Stimulated activated CD8-positive, alpha-beta memory T cell treated with anti-CD3 and anti-CD28 coated beads, Interleukin-7, amount 100 ng/mL, for 4 hours (primary cell): Measurements from ENCODE around the gene IL1B.
"Not testable (repeated sequence)": the region's sequence is repeated elsewhere in the genome, so short reads cannot be mapped to it uniquely, and the experiment has no call there.

Experiments used
- DNase-seq, 2 donors: peaks; one replicate each; pipeline ENCODE4 v3.0.0-alpha.2; 2020; ENCODE audit warnings: low read depth in 2 of 2

Gene IL1B

DNA sequence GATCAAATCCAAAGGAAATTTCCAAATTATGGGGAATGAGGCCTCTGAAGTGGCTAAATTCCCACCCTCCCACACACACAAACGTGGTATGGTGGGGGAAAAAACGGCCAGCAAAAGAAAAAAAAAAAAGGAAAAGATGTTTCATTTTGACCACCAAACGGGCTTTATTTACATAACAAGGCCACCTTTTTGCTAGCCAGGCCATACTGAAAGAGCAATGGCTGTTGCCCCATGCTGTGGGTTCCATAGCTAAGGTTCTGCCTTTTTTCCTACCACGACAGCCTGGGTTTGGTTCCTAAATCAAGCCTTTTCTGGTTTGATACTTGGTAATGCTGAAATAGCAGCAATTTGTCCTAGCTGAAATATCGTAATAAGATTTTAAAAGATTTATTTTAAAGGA, 14.0 kb upstream of the IL1B start:
- DNase-seq = no peak

DNA sequence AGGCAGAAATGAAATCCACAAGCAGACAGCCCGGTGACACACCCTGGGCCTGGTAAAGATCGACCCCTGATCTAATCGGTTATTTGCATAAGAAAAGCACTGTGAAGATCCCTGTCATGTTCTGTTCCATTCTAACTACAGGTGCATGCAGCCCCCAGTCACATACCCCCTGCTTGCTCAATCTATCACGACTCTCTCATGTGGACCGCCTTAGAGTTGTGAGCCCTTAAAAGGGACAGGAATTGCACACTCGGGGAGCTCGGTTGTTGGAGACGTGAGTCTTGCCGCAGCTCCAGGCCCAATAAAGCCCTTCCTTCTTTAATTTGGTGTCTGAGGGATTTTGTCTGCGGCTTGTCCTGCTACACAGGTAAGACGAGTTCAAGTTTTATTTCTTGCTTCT, 13.4 kb upstream of the IL1B start:
- no peak for DNase-seq

DNA sequence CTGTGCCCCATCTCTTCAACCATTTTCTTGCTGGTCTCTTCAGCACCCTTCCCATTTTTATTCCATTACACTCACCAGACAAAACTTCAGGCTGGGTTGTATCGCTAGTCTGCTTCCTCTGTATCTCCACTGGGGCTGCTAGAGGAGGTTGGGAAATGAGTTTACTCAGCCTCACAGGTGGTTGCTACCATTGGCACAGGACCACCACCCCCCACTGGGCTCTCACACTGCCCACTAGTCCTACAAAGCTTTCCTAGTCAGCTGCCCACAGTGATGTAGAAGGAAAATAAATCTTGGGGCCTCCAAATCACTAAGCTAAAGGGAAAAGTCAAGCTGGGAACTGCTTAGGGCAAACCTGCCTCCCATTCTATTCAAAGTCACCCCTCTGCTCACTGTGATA, 12.3 kb upstream of the IL1B start:
- no peak for DNase-seq

DNA sequence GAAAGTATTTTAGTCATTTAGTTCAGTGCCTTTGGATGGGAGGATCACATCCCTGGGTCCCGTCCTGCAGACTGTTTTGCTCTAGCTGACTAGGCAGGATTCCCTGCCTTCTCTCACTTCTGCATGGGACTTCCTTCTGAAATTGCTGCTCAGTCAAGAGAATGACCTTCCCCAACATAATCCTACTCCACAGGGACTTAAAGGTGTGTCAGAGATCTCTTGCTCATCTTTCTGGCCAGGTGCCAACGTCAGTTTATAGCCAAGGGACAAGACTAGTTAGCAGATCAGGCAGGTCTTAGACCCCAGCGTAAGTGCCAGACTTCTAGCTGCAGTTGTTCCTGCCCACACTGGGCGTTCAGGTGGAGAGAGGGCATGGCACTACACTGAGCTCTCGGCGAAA, 9.5 kb upstream of the IL1B start:
- DNase-seq = no peak

DNA sequence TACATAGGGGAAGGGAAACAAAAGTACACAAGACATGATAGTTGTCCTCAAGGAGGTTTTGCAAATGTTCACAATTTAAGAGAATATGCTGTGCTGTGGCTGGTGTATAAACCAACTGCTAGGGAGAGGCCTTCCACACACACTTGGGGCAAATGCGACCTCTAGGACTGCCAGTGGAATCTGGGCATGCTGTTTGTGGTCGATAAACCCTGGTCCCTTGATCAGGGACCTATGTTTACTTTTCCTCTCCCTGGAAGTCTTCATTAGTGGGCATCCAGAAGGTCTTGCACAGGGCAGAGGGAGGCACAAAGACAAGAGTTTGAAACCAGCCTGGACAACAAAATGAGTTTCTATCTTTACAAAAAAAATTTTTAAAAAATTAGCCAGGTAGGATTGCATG, 7.3 kb upstream of the IL1B start:
- no peak for DNase-seq

DNA sequence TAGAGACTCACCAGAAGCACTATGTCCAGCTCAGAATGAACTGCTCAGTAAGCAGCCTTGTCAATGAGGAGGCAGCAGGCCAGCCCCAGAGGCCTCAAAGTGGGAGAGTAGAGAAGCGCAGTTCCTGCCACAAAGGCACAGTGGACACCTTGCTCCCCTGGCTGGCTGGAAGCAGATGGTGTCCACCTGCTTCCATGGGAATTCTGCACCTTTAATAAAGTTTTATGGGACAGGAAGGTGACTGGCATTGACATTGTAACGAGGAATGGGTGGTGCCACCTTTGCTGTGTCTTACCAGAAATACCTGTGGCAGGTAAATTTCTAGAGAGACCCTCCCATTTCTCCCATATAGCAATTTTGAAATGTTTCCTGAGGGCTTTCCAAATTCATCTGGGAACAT, 6.7 kb upstream of the IL1B start:
- DNase-seq = no peak

DNA sequence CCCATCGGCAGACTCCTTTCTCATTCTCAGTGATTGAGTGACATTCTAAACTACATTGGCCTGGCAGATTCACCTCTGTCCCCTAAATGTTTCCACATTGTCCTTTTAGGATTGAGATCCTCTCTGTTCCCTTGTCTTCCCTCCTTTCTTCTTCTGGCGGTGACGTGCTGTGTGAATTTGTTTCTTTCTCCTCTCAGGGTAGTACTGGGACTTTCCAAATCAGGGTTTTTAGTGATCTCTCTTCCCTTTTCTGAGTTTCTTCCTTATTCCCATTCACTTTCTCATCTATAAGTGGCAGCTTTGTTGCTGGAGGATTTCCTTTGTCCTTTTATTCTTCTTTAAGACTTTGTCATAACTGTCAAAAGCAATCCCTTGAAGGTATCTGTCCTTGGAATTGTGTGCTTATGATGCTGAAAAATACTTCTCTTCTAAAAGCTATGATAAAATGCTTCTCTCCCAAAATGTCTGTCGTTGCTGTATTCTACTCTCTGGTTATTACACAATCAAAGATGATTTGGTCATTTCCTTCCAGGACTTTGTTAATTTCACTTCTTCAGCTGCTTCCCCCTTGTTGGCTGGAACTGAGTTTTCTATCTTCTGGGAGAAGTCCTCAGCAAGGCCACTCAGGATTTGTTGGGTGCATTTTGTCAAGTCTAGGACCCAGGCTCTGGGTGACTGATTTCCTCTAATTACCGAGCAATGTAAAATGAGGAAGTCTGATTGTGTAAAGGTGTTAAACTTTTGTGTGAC, 4.9 kb upstream of the IL1B start:
- no peak for DNase-seq

DNA sequence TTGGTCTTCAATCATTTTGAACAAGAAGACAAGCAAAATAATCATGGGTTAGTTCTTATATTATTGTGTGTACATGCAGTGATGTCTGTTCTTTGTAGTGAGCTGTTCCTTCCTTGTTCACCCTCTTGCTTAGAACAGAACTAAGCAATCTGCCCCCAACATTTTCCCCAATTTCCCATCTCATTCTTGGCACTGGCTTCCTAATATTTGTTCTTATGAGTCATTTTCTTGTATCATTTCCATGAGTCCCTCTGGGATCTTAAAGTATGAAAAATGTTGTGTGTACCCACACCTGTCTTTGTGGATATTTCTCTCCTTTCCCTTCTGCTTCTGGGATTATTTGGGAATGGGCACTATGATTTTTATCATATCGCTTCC, 3.5 kb upstream of the IL1B start:
- no peak for DNase-seq

DNA sequence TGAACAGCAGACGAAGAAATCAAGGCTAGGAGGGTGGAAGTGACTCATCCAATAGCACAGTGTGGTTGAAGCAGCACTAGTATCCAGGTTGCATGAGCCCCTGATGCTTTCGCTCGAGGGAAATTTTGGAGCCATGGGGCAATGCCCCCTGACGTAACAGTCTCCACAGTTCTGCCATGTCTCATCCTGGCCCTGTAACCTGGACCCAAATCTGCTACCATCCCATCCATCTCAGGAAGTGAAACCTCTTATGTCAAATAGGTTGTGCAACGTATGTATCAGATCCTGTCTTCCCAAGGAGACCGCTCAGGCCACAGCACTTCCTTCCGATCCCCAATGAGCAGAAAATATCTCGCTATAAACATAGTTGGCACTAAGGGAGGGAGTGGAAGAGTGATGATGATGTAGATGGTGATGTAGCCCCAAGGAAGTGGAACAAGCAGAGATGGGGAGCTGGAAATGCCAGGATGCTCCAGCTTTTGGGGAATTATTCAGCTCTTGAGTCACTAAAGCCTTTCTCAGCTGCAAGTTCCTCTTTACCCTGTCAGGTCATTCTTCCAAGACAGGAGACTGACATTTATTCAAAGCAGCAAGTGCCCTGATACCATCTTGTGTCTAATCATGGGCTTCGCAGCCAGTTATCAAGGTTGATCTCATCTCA, 3.0 kb upstream of the IL1B start:
- DNase-seq = no peak

DNA sequence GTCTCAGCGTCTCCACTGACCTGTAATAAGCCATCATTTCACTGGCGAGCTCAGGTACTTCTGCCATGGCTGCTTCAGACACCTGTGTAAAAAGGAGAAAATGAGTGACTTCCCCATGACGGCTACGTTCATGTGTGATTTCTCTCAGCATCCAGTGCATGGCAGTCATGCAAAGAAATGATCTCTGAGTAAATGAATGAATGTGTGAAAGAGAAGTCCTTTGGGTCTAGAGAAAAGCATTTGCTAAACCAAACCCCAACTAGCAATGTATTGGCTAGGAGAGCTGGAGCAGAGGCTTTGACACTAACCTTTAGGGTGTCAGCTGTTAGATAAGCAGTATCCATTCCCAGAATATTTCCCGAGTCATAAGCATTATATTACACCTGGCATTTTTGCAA, 417 bp downstream of the IL1B start:
- DNase-seq = no peak

DNA sequence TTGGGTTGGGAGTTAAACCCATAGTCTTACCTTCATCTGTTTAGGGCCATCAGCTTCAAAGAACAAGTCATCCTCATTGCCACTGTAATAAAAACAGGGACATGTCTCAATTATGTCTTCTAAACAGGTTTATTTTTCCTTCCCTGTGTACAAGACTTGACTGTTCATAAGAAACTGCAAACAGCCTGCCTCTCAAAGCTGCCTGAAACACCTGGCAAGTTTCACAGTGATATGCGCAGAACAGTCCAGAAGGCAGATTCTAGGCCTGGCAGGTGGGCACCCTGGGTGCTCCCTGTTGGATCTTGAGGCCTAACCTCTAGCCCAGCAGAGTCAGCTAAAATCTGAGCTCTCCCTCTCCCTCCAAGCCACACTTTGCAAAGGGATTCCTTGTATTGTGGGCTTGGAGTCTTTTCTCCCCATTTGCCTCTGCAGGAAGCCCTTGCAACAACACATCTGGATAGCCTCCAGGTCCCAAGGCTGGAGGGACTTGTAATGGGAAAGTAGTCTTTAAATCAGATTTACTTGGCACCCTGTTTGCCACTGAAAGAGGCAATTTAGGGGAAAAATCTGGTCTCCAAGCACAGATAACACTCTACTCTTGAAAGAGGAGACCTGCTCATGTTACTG, 930 bp downstream of the IL1B start:
- no peak for DNase-seq

DNA sequence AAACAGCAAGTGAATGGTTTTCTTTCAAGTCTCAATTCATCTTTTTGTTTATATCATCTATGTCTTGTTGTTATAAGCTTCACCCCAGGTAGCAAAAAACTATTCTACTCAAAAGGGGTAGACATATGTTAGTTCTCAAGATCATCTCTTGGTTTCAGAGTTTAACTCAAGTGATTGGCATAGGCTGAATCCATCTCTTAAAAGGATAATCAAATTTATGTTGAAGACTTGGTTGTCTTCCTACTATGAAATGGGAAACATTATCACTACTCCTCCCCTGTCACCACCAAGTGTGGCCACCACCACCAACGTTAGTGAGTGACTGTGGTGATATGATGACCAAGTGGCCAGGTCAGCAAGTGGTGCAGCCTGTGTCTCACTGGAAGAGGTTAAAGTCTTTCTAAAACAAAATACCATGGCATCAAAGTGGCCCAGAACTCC, 1.5 kb downstream of the IL1B start:
- no peak for DNase-seq

DNA sequence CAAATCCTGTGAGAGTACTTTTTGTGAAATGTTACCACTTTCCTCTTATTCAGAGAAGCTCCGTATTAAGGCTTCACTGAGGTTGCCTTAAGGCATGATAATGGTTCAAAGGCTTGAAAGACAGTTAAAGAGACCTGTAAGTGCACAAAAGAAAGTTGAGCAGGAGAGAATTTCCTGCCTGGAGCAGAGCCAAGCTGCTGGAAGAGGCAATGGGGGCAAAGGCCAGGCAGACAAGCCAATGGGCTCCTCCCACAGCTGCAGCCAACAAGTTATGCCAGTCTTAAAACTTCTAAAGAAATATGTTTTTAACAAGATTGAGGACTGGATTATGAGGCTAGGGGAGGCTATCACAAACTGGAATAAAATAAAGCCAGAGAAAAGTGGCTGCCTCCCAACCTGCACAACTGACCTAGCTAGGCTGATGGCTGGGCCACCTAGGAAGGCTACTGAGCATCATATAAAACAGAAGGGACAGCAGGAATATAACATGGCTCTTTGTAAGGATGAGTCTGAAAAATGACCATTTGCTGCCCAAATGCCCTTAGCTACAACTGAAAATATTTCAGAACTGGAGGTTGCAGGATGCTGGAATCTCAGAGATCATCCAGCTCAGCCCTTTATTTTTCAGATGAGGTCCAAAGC, 2.1 kb downstream of the IL1B start:
- DNase-seq = no peak

DNA sequence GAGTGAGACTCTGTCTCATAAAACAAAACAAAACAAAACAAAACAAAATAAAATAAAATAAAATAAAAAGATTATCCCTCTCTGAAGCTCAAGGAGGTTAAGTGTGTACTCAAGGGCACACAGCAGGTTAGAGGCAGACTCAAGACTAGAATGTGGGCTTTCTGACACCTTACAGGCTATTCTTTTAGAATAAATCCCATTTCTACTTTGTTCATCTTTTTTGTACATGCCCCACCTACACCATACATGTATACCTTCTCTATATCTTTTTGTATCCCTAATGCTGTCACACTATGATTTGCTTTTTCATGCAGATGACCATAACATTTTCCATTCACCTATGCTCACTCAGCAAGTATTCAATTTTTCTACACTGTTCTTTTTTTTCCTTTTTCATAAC, 2.6 kb downstream of the IL1B start:
- DNase-seq = no peak

DNA sequence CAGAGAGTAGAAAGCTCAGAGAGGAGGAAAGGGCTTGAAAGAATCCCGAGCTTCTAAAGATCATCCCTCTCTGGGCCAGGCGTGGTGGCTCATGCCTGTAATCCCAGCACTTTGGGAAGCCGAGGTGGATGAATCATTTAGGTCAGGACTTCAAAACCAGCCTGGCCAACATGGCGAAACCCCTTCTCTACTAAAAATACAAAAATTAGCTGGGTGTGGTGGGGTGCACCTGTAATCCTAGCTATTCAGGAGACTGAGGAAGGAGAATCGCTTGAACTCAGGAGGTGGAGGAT, 3.0 kb downstream of the IL1B start:
- DNase-seq = not testable (repeated sequence)

DNA sequence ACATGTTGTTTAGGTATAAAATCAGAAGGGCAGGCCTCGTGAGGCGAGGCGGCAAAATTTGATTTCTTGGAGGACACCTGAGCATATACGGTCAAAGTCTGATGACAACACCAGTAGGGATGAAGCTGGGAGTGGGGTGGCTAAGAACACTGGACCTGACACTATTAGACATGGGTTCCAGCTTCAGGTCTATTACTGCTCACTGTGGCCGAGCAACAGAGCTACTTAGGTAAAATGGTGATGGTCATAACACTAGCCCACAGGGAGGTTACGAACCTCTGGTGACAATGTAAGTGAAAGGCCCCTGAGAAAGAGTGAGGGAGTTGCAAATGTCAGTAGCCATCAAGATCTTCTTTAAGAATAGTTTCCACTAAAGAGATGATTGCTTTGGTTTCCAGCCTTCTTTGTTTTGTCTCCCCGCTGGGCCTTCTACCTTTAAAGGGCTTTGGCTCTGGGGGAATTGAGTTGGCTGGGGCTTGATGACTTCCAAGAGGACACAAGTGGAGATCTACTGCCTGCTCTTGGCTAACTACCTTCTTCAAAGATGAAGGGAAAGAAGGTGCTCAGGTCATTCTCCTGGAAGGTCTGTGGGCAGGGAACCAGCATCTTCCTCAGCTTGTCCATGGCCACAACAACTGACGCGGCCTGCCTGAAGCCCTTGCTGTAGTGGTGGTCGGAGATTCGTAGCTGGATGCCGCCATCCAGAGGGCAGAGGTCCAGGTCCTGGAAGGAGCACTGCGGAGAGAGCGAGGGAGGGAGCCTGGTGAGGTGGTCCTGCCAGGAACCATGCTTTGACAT, 3.5 kb downstream of the IL1B start:
- no peak for DNase-seq

DNA sequence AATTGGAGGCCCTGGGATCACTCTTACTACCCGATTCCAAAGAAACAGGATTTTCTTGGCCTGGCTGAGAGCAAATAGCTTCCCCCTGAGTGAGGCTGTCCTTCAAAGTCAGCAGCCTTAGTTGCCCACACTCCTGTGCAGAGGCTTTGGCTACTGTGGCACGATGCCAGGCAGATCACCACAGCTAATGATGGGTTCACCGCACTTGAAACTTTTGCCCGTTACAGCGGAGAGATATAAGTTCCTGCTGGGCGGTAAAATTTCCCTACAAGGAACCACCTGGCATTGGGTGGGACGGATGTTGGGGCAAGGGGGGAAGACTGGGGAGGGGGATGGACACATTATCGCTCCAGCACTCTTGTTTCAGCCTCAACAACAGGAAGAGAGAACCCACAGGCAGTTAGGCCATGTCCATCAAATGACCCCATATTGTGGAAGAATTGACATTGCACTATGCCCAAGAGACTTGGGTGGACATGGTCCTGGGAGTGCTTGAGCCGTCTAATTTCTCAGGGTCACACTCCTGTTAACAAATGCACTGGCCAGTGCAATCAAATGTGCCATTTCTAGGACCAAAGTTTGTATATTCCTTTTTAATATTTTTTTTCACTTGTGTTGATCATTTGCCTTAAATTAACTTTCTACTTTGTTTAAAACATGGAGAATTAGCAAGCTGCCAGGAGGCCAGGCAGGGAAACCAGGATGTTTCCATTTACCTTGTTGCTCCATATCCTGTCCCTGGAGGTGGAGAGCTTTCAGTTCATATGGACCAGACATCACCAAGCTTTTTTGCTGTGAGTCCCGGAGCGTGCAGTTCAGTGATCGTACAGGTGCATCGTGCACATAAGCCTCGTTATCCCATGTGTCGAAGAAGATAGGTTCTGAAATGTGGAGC, 4.4 kb downstream of the IL1B start:
- no peak for DNase-seq

DNA sequence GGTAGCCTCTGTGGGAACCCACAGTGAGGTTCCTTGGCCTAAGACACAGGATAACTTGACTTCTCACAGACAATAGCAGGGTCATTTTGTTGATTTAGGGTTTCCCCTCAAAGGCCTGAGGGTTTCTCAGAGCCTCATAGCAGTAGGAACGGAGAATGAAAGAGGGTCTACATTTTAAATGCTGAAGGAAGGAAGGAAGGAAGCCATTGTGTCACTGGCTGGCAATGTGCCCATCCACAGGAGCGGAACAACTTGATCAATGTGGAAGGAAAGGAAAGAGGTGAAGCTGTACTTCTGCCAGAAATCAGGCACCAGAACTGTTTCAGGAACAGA, 5.1 kb downstream of the IL1B start:
- no peak for DNase-seq

DNA sequence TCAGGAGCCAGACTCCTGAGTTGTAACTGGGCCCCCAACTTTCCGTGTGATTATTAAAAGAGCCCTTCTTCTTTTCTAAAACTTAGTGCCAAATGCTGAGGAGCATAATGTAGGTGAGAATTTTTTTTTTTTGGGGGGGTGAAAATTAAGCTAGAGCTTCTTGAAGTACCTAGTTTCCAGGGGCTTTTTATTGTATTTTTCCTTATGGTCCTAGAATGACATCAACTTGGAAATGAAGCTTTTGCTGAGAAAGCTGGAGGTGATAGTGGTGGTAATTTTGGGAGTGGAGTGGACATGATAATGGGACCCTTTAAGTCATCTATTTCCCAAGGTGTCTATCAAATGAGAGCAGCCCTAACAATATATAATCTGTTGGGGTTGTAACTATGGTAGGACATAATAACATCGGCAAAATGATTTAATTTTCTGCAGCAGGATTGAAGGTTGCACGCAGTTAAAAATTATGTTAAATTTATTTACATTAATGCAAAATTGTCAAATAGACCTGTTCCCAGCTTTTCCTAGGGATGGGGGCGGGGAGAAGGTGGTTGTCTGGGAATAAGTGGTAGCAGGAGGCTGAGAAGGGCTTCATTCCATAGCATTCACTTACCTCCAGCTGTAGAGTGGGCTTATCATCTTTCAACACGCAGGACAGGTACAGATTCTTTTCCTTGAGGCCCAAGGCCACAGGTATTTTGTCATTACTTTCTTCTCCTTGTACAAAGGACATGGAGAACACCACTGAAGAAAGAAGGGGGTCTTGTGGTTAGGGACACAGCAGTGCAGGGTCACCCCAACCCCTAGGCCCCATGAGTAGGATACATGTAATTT, 5.7 kb downstream of the IL1B start:
- DNase-seq = no peak

DNA sequence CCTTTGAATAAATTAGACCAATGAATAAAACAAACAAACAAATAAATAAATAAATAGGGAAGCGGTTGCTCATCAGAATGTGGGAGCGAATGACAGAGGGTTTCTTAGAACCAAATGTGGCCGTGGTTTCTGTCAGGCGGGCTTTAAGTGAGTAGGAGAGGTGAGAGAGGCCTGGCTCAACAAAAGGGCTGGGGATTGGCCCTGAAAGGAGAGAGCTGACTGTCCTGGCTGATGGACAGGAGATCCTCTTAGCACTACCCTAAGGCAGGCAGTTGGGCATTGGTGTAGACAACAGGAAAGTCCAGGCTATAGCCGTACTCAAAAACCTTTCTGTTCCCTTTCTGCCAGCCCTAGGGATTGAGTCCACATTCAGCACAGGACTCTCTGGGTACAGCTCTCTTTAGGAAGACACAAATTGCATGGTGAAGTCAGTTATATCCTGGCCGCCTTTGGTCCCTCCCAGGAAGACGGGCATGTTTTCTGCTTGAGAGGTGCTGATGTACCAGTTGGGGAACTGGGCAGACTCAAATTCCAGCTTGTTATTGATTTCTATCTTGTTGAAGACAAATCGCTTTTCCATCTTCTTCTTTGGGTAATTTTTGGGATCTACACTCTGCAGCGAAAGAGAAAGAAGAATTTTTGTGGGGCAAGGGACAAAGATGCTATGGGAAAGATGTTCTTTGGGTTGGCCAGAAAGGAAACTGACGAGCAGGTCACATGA, 6.5 kb downstream of the IL1B start:
- DNase-seq = no peak
